A549 (cell line): ENCODE results near the gene LAMC2.

Experiments used
- CTCF ChIP-seq: fragments of >200 bp; sonication (Bioruptor Twin); formaldehyde crosslinking; IDR thresholded peaks from 3 replicates; pipeline ENCODE4 v1.5.1; 2016
- EP300 ChIP-seq, 2 experiments: fragments of >200 bp; sonication (Bioruptor Twin); formaldehyde crosslinking; IDR thresholded peaks; 2 replicates in 1 of 2; 3 replicates in 1 of 2; pipeline ENCODE4 v1.6.1; 2016 to 2017
- HOXB13 ChIP-seq: fragments of 250-450 bp; sonication (Bioruptor Pico); IDR thresholded peaks from 2 replicates; pipeline ENCODE4 v1.5.0; 2020; ENCODE audit warnings: low read depth, mild to moderate bottlenecking, moderate library complexity
- POLR2A ChIP-seq: IDR thresholded peaks from 2 replicates; pipeline ENCODE4 v1.6.1; 2012; ENCODE audit warnings: mild to moderate bottlenecking, low read length
- RARB ChIP-seq: fragments of 250-450 bp; sonication (Bioruptor Pico); IDR thresholded peaks from 2 replicates; pipeline ENCODE4 v1.8.0; 2021; ENCODE audit warnings: mild to moderate bottlenecking, moderate library complexity
- RFX5 ChIP-seq: fragments of 450-650 bp; IDR thresholded peaks from 2 replicates; pipeline ENCODE4 v1.7.1; 2014; ENCODE audit warnings: antibody characterized with exemption, mild to moderate bottlenecking, moderate library complexity
- RNF2 ChIP-seq: fragments of 200-600 bp; sonication (generic); IDR thresholded peaks from 2 replicates; pipeline ENCODE4 v1.6.1; 2016; ENCODE audit warnings: low read depth, mild to moderate bottlenecking, antibody characterized with exemption, moderate library complexity, borderline replicate concordance
- SMC3 ChIP-seq: fragments of >200 bp; sonication (Bioruptor Twin); formaldehyde crosslinking; IDR thresholded peaks from 3 replicates; pipeline ENCODE4 v1.6.1; 2018; ENCODE audit warnings: inconsistent platforms
- TF ChIP-seq, protein P1 (sequence below): fragments of 450-650 bp; IDR thresholded peaks from 2 replicates; pipeline ENCODE4 v1.6.1; 2014; ENCODE audit warnings: antibody characterized with exemption
- TF ChIP-seq, protein P2 (sequence below): fragments of 150-350 bp; IDR thresholded peaks from 2 replicates; pipeline ENCODE4 v1.6.1; 2014; ENCODE audit warnings: low read depth, mild to moderate bottlenecking, low read length

GRCh38 chr1:183247931-183248330 is 61.9 kb downstream of the LAMC2 start:
- TF ChIP-seq CTCF (no peak), RNF2 (no peak), SMC3 (no peak), EP300 (IDR thresholded peaks at IDR 0.05) (no peak), POLR2A (no peak), RARB (CRISPR knock-in tag) (no peak), RFX5 (no peak), HOXB13 (CRISPR knock-in tag) (no peak)
- TF ChIP-seq, protein P1, sequence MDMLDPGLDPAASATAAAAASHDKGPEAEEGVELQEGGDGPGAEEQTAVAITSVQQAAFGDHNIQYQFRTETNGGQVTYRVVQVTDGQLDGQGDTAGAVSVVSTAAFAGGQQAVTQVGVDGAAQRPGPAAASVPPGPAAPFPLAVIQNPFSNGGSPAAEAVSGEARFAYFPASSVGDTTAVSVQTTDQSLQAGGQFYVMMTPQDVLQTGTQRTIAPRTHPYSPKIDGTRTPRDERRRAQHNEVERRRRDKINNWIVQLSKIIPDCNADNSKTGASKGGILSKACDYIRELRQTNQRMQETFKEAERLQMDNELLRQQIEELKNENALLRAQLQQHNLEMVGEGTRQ = no peak
- TF ChIP-seq, protein P2, sequence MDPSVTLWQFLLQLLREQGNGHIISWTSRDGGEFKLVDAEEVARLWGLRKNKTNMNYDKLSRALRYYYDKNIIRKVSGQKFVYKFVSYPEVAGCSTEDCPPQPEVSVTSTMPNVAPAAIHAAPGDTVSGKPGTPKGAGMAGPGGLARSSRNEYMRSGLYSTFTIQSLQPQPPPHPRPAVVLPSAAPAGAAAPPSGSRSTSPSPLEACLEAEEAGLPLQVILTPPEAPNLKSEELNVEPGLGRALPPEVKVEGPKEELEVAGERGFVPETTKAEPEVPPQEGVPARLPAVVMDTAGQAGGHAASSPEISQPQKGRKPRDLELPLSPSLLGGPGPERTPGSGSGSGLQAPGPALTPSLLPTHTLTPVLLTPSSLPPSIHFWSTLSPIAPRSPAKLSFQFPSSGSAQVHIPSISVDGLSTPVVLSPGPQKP = no peak
